ENCODE data around the gene RCOR3. TPM values are rescaled to one million over a fixed set of nuclear protein-coding genes. Genes with fewer than 3 reads are reported as not detected.
"Not testable (repeated sequence)": the region's sequence is repeated elsewhere in the genome, so short reads cannot be mapped to it uniquely, and the experiment has no call there.

The RCOR3 gene
- total RNA-seq, 1 donor from 2014 or later: 43.5 TPM

- no peak for DNase-seq (ENCODE audit: low spot score)
These were observed 78.5 kb downstream of the RCOR3 start for GRCh38 chr1:211337430-211338223.

DNA sequence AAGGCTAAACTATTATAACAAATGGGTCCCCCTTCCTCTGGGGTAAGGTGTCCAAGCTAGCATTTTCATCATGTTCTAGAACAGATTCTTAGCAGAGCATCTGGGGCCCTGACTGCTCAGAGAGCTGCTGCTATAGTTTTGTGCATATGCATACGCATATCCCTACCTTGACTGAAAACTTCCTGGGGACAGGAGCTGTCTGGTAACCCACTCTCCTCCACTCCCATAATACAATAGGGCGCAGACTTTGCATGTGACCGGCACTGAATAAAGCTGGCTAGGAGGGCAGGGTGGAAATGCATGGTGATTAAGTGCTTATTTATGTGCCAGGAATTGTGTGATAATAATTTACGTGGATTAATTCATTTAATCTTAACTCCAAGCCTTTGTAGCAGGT is 79.1 kb downstream of the RCOR3 start:
- no peak for DNase-seq (ENCODE audit: low spot score)

GRCh38 chr1:211339631-211340041 is 80.5 kb downstream of the RCOR3 start:
- DNase-seq (ENCODE audit: low spot score): no peak

DNA sequence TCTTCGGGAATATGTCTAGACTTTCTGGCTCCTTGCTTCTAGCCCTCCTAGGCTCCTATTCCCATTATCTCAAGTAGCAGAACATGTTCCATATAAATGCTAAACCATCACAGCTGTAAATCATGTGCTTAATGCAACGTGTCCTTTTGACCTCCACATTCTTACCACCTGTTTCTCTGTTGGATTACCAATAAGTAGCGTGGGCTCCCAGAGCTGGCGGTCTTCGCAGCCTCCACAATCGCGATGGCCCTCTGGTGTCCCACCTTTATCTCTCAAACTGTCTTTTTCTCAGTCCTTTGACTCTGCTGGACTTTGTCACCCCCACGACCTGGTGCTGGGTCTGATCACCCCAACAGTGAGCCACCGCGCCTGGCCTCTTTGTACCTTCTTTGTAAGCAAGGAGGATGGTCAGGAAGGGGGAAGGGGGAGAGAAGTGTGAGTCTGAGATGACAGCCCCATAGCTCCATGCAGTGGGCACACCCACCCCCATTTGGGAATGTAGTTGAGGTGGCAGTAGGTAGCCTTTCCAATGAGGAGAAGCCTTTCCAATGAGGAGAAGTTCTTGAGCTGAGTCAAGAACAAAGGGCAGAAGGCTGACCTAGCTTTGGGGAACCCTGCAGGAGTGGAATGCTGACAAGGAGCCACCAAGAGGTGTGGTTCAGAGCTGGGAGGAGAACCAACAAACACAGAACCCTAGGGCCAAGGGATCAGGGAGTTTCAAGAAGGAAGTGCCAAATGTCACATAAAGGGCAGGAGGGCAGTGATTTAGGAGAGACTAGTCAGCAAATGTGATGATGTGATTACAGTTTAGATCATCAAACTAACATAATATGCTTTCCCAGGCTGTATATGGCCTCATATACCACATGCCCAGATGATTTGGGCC is 81.7 kb downstream of the RCOR3 start:
- DNase-seq (ENCODE audit: low spot score): no peak

- DNase-seq (ENCODE audit: low spot score): no peak
These were observed 82.8 kb downstream of the RCOR3 start for GRCh38 chr1:211341999-211342398.

GRCh38 chr1:211343607-211344006 is 84.4 kb downstream of the RCOR3 start:
- no peak for DNase-seq (ENCODE audit: low spot score)

- DNase-seq (ENCODE audit: low spot score): no peak
These were observed 85.0 kb downstream of the RCOR3 start for GRCh38 chr1:211344152-211344618.

GRCh38 chr1:211345719-211346118 is 86.6 kb downstream of the RCOR3 start:
- DNase-seq (ENCODE audit: low spot score): no peak

DNA sequence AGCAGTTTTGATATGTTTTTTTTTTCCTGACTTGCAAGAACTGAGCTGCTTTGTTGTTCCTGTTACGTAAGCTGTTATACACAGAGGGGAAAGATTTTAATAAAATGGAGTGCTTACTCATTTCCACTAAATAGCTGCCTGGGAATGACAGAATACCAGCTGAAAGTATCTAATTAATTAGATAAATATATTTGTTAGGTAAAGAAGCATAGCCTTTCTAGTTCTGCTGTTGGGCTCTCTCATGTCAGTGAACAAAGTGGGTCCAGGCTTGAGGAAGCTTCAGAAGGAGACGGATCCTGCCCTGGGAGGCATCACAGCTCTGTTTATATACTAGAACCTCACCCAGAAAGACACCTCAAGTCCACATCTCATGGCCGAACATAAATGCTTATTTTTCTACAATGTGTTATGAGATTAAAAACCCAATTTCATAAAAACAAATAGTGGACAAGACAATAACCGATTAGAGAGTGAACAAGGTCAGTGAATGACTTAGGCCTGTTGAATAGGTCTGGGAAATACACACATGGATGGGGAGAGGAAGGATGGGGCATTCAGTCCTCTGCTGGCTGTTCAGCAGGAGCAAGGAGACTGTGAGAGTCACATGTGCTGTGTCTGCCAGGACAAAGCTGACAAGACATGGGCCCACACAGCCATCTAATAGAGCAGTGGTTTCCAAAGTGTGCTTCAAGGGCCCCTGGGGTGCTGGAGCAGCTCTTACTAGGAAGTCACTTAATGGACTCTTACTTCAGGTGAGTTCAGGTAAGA is 88.1 kb downstream of the RCOR3 start:
- no peak for DNase-seq (ENCODE audit: low spot score)

DNA sequence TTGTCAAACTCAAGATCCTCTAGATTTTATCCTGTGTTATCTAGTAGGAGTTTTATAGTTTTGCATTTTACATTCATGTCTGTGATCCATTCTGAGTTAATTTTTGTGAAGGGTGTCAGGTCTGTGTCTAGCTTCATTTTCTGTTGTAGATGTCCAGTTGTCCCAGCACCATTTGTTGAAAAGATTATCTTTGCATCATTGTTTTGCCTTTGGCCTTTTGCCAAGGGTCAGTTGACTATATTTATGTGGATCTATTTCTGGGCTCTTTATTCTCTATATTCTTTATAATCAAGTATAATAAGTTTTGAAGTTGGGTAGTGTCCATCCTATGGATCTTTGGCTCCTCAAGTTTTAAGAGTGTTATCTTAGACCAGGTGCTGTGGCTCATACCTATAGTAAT is 89.4 kb downstream of the RCOR3 start:
- DNase-seq (ENCODE audit: low spot score): no peak

DNA sequence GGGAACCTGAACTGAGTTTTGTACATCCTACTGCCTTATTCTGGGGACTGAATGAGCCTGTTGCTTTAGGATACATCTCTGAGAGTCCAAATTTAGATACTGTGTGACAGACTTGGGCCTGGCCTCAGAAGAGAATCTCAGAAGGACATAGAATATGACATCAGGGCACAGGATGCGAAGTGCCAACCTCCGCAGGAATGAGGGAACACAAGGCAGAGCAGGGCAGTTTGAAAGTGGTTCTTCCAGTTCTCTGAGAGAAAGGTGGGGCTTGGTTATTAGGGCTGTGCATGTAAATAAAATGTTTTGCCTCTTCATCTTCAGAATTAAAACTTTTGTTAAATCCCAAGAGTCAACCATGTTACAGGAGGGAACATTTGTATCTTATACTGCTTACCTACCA is 90.6 kb downstream of the RCOR3 start:
- no peak for DNase-seq (ENCODE audit: low spot score)

- not testable (repeated sequence) for DNase-seq (ENCODE audit: low spot score)
These were observed 92.9 kb downstream of the RCOR3 start for GRCh38 chr1:211352055-211352454.

GRCh38 chr1:211352465-211352864 is 93.3 kb downstream of the RCOR3 start:
- no peak for DNase-seq (ENCODE audit: low spot score)

DNA sequence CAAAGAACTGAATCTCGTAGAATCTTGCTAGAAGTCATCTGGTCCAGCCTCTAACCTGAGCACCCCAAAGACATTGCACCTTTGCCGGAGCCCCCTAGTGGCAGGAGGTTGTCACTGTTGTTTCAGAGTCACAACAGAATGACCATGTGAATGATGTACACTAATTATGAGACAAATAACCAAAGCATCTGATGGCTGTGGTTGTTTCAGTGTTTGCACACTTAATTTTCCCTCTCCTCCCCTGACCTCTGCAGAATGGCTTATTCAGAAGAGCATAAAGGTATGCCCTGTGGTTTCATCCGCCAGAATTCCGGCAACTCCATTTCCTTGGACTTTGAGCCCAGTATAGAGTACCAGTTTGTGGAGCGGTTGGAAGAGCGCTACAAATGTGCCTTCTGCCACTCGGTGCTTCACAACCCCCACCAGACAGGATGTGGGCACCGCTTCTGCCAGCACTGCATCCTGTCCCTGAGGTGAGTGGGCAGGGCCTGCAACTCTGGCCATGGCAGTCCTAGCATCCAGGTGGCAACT is 93.9 kb downstream of the RCOR3 start:
- no peak for DNase-seq (ENCODE audit: low spot score)

GRCh38 chr1:211353562-211354212 is 94.5 kb downstream of the RCOR3 start:
- no peak for DNase-seq (ENCODE audit: low spot score)

DNA sequence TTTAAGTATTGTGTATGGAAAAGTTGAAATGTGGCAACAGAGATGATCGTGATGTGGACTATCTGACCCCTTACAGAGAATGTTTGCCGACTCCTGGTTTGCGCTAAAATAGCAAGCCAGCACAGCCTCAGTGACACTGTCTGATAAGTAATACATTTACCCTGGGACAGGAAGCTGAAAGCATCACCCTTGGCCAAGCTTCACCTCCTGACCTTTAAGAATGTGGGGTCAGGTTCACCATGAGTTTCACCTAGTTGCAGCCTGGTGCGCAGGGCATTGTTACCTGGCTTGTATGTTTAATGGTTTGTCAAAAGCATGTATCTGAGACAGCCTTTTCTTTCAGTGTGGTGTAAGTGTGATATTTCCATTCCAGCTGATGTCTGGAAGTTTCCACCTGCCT is 96.7 kb downstream of the RCOR3 start:
- DNase-seq (ENCODE audit: low spot score): no peak

DNA sequence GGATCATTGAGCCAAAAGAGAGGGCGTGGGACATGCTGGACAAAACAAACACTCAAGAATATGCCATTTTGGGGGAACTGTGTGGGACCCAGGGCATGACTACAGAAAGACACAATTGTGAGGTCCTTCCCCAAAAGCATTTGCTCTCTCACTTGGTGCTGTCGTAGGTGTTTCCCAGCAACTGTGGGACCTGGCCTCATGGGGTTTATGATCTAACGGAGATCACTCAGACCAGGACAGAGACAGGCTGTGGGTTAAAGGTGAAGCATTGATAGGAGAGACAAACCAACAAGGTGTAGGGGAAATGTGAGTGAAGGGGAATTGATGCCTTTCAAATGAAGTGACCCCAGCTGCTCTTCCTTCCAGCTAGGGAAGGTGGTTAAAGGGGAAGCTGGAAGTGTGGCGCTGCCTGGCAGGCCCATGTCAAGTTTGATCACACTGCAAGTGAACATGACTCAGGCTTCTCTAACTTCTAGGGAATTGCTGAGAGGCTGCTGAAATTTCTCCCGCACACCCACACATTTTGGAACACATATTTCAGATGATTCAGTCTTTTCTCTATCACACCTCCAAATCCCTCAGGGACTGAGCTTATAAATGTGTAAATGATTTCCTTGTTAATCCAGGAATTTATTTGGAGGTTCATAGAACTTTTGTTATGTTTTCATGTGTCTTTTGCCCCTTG is 97.7 kb downstream of the RCOR3 start:
- no peak for DNase-seq (ENCODE audit: low spot score)

- DNase-seq (ENCODE audit: low spot score): no peak
These were observed 99.5 kb downstream of the RCOR3 start for GRCh38 chr1:211358685-211359084.

- no peak for DNase-seq (ENCODE audit: low spot score)
These were observed 100.7 kb downstream of the RCOR3 start for GRCh38 chr1:211359876-211360275.

DNA sequence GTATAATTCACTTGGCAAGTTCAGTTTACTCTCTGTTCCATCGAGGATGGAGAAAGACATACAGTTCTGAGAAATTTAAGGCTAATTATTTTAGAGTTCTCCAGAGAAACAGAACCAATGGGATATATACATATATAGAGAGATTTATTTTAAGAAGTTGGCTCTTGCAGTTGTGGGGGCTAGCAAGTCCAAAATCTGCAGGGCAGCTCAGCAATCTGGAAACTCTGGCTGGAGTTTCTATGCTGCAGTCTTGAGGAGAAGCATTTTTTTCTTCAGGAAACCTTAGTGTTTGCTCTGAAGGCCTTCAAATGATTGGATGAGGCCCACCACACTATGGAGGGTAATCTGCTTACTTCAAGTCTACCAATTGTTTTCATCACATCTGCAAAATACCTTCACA is 102.0 kb downstream of the RCOR3 start:
- DNase-seq (ENCODE audit: low spot score): no peak

Data from mesenteric fat pad (tissue), 1 donor.